Body of pancreas (tissue), 4 donors: ENCODE data around the gene ADGRE3.

Experiments
- POLR2A ChIP-seq, 3 donors: fragments of 450-650 bp; IDR thresholded peaks; one replicate each; pipeline ENCODE4 v1.6.1; 2016; ENCODE audit warnings: antibody characterized with exemption in 3 of 3, mild to moderate bottlenecking in 2 of 3
- TF ChIP-seq, protein P1 (sequence below), 7 experiments: fragments of 450-650 bp in 4 of 7; fragments of 200-600 bp in 3 of 7; sonication (generic) in 3 of 7; IDR thresholded peaks; one replicate each; pipeline ENCODE4 v1.5.1; 2016 to 2019; ENCODE audit warnings: antibody characterized with exemption in 7 of 7

DNA sequence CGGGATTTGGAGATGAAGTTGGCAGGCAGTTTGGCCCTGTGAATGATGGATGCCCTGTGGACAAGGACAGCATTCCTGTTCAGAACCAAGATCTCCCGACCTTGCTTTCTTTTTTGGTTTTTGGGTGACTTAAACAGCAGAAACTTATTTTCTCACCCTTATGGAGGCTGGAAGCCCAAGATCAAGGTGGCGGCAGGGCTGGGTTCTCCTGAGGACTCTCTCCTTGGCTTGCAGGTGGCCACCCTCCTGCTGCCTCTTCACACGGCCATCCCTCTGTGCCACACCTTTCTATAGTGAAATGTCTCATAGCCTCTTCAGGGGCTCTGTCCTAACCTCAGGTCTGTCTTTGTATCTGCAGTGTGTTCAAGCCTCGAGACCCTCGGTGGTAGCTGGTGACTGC lies 29.2 kb upstream of the ADGRE3 start:
- TF ChIP-seq, protein P1, sequence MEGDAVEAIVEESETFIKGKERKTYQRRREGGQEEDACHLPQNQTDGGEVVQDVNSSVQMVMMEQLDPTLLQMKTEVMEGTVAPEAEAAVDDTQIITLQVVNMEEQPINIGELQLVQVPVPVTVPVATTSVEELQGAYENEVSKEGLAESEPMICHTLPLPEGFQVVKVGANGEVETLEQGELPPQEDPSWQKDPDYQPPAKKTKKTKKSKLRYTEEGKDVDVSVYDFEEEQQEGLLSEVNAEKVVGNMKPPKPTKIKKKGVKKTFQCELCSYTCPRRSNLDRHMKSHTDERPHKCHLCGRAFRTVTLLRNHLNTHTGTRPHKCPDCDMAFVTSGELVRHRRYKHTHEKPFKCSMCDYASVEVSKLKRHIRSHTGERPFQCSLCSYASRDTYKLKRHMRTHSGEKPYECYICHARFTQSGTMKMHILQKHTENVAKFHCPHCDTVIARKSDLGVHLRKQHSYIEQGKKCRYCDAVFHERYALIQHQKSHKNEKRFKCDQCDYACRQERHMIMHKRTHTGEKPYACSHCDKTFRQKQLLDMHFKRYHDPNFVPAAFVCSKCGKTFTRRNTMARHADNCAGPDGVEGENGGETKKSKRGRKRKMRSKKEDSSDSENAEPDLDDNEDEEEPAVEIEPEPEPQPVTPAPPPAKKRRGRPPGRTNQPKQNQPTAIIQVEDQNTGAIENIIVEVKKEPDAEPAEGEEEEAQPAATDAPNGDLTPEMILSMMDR (IDR thresholded peaks at IDR 0.05): no peak
- no peak for TF ChIP-seq POLR2A (IDR thresholded peaks at IDR 0.05)
